SK-N-SH (cell line): ENCODE measurements around the gene TRPT1.

ENCODE experiments used
- CTCF ChIP-seq: fragments of 200-600 bp; sonication (generic); IDR thresholded peaks from 2 replicates; pipeline ENCODE4 v1.6.1; 2017; ENCODE audit warnings: antibody characterized with exemption, mild to moderate bottlenecking, moderate library complexity
- EP300 ChIP-seq, 2 experiments: IDR thresholded peaks; 2 replicates each; pipeline versions ENCODE4 v1.4.0 to v1.6.1; 2012; ENCODE audit warnings: borderline replicate concordance in 1 of 2, low read depth in 1 of 2, low read length in 1 of 2
- POLR2AphosphoS5 ChIP-seq: IDR thresholded peaks from 2 replicates; pipeline ENCODE4 v1.6.1; 2012; ENCODE audit warnings: low read depth, low read length
- RAD21 ChIP-seq: IDR thresholded peaks from 2 replicates; pipeline ENCODE4 v1.6.1; 2012; ENCODE audit warnings: mild to moderate bottlenecking, low read length
- REST ChIP-seq: IDR thresholded peaks from 2 replicates; pipeline ENCODE4 v1.6.1; 2012; ENCODE audit warnings: mild to moderate bottlenecking, low read depth, low read length, moderate library complexity
- TAF1 ChIP-seq: IDR thresholded peaks from 2 replicates; pipeline ENCODE4 v1.6.1; 2012; ENCODE audit warnings: low read depth, mild to moderate bottlenecking, low read length, moderate library complexity, borderline replicate concordance
- USF2 ChIP-seq: fragments of 150-350 bp; IDR thresholded peaks from 2 replicates; pipeline ENCODE4 v1.6.1; 2017; ENCODE audit warnings: antibody characterized with exemption, low read length, low read depth, borderline replicate concordance

- TF ChIP-seq CTCF (no peak), POLR2AphosphoS5 (no peak), REST (no peak), USF2 (no peak), RAD21 (no peak), TAF1 (no peak), EP300 (IDR thresholded peaks at IDR 0.05; ENCODE audit: borderline replicate concordance in 1 of 2, low read depth in 1 of 2, low read length in 1 of 2) (no peak)
Measured at GRCh38 chr11:64260147-64260708, 34.2 kb upstream of the TRPT1 start.
